HG03066 (cell line): ENCODE measurements around the gene SDR42E2.
"Not testable (repeated sequence)": the region's sequence is repeated elsewhere in the genome, so short reads cannot be mapped to it uniquely, and the experiment has no call there.

Experiments
- ATAC-seq: cut with Tn5 transposase; IDR thresholded peaks from one replicate; pipeline ENCODE4 v1.9.1; 2021; ENCODE audit warnings: low read depth; ENCODE audit not compliant: unreplicated experiment

SDR42E2 gene

DNA sequence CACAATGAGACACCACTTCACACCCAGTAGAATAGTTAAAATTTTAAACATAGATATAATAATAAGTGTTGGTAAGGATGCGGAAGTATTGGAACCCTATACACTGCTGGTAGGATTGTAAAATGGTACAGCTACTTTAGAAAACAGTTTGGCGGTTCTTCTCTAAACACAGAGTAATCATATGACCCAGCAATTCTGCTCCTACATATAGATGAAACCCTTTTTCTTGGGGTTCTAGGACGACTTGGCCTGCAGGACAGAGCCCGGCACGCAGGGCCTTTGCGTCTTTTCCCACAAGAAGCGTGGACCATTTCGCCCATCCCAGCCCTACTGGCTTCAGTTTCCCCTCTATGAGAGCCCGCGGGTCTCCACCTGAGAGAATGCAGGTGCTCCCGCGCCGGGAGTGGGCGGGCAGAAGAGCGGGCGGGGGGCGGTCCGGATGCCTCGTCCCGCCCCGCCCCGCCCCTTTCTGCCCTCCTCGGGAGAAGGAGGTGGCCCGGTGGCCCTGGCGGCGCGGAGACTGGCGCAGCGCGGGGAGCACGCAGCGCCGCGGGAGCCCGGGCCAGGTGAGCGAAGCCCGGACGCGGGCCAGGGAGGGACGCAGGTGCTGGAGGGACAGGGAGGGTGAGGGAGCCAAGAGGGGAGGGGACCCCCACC is at the start of gene SDR42E2:
TSS of gene SDR42E2 (plus strand) at position 508 of the 657 bp plus-strand sequence. CDS start 3,077 bp downstream, outside the sequence.
- no peak for ATAC-seq

DNA sequence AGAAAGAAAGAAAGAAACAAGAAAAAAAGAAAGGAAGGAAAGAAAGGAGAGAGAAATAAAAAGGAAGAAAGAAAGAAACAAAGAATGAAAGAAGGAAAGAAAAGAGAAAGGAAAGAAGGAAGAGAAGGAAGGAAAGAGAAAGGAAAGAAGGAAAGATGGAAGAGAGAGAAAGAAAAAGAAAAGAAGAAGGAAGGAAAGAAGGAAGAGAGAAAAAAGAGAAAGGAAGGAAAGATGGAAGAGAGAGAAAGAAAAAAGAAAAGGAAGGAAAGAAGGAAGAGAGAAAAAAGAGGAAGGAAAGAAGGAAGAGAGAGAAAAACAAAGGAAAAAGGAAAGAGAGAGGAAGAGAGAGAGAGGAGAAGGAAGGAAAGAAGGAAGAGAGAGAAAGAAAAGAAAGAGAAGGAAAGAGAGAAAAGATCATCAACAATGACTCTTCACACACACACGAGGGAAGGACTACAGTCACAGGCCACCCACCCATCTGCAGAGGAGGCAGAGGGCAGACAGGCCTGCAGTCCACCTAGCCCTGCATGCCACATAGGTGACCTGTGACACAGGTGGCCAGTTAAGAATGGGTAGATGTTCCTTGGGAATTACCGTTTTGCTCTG is 46.1 kb upstream of the SDR42E2 start:
- ATAC-seq, result no peak

DNA sequence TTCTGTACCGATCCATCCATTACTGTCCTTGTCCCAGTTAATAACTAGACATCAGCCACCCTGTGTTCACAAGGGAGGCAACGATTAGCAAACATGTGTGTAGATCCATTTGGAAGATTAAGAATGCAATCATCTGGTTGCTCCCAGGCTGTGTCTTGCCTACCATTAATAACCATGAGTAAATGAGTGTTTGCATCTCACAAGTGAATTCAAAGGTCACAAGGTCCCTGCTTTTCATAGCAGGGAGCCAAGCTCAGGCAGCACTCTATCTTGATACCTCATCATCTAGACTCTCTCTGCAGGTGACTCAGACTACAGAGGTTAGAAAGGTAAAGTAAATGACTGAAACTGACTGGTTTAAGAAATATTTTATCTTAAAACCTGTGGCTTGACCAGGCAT is 44.7 kb upstream of the SDR42E2 start:
- no peak for ATAC-seq

DNA sequence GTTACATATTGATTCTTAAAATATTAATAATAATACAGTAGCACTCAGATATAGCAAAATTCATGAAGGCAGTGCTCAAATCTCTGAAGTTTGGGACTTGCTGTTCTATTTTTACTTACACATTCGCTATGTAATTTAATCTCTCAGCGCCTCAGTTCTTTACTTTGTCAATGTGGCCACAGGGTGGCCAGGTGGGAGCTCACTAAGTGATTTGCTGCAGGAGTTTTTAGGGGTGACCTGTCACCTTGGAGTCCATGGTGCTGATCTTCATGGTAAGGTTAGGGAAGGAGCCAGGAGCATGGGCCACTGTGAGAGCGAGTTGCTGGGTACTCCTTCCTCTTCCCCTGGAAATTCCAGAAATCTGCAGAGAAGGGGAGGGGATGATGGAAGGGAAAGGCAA is 41.9 kb upstream of the SDR42E2 start:
- ATAC-seq, result no peak

DNA sequence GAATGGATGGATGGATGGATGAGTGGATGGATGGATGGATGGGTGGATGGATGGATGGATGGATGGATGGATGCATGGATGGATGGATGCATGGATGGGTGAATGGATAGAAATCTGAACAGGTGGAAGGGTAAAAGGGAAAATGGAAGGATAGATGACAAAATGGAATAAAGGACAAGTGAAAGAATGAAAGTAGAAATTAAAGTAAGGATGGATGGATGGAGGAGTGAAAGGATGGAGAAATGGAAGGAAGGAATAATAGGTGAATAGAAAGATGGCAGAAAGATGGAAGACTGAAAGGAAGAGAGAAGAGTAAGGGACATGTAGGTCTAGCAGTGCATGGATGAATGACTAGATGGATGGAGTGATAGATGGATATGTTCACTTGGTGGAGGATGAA is 40.1 kb upstream of the SDR42E2 start:
- ATAC-seq, result no peak

DNA sequence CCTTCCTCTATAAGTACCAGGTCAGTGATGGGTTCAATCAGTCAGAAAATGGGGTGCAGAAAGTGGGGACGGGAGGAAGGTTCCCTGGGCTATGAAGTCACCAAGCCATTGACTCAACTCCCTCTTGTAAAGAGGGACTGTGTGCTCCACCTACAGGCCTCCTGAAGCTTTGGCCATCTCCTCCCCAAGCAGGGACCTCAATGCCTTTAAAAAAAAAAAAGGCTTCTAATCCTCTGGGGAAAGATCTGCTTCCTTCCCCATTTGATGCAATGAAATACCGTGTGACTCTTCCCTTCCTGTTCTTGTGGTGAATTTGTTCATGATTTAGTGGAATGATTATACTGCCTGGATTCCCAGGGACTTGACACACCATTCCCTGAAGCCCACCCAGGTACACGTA is 39.2 kb upstream of the SDR42E2 start:
- no peak for ATAC-seq

GRCh38 chr16:22123759-22124490 is 38.4 kb upstream of the SDR42E2 start:
- ATAC-seq, result no peak

DNA sequence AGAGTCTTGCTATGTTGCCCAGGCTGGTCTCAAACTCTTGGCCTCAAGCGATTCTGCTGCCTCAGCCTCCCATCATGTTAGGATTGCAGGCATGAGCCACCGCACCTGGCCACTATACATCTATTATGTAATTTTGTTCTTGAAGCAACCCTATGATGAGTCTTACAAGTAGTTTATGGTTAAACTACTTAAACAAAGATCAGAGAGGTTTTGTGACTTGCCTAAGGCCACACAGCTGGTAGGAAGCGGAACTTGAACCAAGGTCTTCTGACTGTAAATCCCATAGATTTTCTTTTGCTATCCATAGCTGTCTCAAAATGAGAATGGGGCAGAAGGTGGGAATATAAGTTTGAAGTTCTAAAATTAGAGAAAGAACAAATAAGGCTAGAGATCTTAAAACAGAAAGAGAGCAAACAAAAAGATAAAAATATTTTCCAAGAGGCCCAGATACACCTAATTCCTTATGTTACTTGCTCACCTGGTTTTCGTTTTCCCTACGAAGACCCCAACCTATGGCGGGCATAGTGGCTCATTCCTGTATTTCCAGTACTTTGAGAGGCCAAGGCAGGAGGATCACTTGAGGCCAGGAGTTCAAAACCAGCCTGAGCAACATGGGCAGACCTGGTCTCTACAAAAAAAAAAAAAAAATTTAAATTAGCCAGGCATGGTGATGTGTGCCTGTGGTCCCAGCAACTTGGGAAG is 37.6 kb upstream of the SDR42E2 start:
- ATAC-seq, result no peak

DNA sequence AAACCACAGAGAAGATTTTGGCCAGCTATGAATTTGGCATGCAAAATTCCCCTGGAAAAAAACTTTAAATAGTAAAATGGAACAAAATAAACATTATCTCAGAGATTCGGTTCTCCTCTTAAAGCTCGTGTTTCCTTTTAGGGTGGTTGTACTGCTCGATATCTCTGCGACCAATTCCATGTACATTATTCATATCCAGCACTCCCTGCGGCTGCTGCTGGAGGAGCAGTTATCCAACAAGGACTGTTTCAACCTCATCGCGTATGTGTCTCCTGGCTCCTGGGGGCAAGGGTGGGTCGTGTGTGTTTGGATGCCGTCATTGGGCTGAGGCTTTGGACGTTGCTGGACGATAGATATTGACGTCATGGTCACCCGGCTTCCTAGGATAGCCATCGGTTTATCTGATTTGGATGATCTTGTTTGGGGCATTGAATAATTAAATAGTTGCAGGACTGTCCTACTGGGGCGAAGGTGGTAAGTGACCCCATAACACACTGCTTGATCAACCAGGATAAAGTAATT is 36.2 kb upstream of the SDR42E2 start:
- ATAC-seq, result no peak

- not testable (repeated sequence) for ATAC-seq
Observed at GRCh38 chr16:22128537-22128936, 33.8 kb upstream of the SDR42E2 start.

DNA sequence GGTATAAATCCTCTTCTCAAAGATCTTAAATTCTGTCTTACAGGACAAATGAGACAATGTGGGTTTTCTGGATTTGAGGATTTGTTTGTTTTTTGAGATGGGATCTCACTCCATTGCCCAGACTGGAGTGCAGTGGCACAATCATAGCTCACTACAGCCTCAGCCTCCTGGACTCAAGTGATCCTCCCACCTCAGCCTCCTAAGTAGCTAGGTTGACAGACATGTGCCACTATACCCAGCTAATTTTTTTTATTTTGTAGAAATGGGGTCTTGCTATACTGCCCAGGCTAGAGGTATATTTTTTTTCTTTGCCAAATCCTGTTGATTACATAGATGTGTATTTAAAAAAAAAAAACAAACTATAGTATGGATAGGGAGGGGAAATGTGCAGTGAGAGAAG is 31.8 kb upstream of the SDR42E2 start:
- ATAC-seq, result no peak

- no peak for ATAC-seq
Observed at GRCh38 chr16:22132801-22133200, 29.5 kb upstream of the SDR42E2 start.

GRCh38 chr16:22138482-22138881 is 23.8 kb upstream of the SDR42E2 start:
- no peak for ATAC-seq

DNA sequence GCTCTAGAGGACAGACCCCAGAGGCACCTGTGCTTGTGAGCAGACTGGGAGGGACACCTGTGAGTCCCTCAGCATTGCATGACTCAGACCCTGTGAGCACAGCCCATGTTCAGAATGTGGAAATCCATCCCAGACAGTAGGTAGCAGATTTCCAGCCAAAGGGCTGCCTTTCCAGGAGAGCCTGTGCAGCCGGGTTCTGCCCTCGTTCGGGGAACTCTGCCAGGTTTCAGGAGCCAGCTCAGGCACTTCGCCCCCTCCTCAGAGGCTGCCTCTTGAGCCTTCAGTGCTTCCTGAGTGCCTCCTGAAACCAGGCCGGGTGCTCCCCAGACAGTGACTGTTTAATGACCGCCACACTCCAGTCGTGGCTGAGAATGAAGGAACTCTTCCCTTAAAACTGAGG is 23.3 kb upstream of the SDR42E2 start:
- no peak for ATAC-seq

DNA sequence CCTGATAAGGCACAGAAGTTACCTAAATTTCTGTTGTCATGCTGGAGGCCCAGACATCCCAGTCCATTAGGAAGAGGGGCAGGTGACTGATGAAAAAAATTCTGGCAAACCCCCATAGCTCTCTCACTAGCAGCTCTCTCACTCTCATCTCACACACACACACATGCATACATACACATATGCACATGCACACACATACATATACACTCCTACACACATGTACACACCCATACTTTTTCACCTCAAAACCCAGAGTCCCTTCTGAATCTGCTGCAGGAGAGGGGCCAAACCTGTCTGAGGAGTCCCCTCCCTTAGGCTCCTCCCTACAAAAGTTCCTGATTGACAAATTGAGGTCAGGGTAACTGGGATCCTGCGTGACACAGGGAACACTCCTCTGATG is 22.6 kb upstream of the SDR42E2 start:
- ATAC-seq, result no peak

DNA sequence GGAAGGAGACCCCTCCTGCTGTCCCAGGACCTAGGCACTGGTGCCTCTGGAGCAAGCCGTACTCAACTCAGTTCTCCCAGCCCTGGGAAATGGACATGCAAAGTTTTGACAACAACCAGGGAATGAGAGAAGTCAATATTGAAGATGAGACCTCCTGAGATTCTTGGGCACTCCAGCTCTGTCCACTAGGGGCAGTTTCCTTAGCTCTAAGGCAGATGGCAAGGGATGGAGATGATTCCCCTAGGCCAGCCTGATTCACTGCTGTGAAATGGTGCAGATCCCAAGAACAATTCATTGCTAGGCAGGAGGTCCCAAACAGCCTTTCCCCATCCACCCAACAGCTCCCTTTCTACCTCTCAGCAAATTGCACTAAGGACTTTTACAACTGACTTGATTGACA is 20.5 kb upstream of the SDR42E2 start:
- no peak for ATAC-seq

DNA sequence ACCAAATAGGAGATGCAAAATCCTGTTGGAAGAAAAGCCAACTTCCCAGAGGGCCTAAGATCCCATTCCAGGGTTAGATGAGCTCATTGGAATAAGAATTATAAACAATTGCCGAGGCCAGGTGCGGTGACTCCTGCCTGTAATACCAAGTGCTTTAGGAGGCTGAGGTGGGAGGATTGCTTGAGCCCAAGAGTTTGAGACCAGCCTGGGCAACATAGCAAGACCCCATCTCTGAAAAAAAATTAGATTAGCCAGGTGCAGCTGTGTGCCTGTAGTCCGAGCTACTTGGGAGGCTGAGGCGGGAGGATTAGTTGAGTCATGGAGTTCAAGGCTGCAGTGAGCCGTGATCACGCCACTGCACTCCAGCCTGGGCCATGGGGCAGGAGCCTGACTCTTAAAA is 17.8 kb upstream of the SDR42E2 start:
- no peak for ATAC-seq

- no peak for ATAC-seq
Observed at GRCh38 chr16:22147853-22148252, 14.5 kb upstream of the SDR42E2 start.

DNA sequence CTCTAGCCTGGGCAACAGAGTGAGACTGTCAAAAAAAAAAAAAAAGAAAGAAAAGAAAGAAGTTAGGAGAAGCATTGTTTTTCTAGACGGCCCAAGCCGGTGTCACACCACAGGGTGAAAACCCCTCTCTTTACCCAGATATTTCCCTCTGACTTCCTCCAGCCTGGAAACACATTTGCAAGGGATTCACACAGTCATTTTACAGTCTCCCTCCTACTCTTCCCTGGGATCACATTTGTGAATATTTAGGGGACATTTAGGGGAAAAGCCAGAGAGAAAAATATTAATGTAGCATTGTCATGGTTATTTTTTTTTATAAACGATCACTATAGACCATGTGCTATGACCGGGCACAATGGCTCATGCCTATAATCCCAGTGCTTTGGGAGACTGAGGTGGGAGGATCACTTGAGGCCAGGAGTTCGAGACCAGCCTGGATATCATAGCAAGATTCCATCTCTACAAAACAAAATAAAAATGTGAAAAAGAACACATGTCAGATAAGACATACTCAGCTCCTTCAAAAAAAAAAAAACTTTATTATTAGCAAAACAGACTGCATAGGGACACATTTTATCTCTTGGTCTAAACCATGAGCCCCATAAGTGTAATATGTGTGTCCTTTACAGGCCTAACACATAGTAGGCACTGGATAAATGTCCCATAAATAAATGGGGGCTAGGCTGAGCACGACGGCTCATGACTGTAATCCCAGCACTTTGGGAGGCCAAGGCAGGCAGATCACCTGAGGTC is 10.9 kb upstream of the SDR42E2 start:
- no peak for ATAC-seq

DNA sequence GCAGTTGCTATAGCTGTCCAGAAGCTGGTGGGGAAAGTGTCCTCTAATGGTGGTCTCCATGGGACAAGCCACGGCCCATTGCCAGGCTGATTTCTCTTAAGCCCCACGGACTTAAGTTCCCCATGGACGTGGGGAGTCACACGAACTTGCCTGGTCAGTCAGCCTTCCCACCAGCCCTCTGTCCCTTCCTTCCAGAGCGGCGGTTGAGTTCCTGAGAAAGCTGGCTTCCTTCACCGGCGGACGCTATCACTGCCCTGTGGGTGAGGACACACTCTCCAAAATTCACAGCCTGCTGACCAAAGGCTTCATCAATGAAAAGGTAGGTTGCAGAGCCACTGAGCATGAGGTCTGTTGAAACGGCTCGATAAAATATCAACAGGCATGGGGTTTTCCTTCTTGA is 10.0 kb upstream of the SDR42E2 start:
- ATAC-seq, result no peak
